Stimulated activated CD8-positive, alpha-beta memory T cell treated with anti-CD3 and anti-CD28 coated beads, Interleukin-4, amount 100 ng/mL, for 48 hours (primary cell): ENCODE data around the gene FUCA2.
"Not testable (repeated sequence)": the region's sequence is repeated elsewhere in the genome, so short reads cannot be mapped to it uniquely, and the experiment has no call there.

Experiments
- DNase-seq: peaks from one replicate; pipeline ENCODE4 v3.0.0-alpha.2; 2020

FUCA2 gene

GRCh38 chr6:143531720-143532499 lies 20.4 kb upstream of the FUCA2 start:
- no peak for DNase-seq

DNA sequence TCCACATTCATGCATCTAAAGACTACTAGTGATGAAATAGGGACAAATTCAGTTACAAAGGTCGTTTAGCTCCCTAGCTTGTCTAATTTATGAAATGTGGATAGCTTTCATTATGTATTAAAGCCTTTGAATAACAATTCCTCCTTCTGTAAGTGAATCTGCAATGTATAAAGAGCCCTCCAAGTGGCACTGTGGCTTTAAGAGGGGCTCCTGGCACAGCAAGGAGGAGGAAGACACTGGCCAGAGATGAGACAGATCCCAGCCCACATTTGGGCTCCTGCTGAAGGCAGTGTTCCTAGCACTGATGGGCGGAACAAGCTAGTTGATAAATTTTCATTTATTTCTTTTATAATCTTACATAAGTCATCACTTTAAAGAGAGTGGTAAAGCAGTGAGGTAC lies 17.6 kb upstream of the FUCA2 start:
- DNase-seq = no peak

DNA sequence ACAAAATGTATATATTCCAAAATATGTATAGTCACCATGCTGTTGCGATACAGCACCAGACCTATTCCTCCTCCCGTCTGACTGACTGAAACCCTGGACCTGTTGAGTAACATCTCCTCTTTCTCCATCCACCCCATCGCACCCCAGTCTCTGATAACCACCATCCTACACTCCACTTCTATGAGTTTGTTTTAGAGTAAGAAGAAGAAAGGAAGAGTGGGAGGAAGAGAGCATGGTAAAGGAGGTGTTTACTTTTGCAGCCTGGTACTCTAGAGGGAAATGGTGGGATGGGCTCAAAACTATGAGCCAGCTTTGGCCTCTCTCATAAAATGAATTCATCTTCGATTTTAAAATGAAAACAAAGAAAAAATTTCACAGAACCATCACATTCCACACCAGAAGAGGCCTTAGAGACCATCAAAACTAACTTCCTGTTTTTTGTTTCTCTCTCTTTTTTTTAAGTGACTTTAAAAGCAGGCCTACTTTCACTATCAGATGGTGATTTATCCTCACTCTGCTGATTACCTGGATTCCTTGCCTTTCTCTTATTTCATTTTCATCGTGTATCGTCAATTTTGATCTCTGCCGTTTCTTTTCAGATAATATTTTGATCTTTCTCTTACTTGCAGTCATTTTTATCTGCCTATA lies 16.8 kb upstream of the FUCA2 start:
- no peak for DNase-seq

GRCh38 chr6:143527677-143528076 lies 16.2 kb upstream of the FUCA2 start:
- DNase-seq = no peak

DNA sequence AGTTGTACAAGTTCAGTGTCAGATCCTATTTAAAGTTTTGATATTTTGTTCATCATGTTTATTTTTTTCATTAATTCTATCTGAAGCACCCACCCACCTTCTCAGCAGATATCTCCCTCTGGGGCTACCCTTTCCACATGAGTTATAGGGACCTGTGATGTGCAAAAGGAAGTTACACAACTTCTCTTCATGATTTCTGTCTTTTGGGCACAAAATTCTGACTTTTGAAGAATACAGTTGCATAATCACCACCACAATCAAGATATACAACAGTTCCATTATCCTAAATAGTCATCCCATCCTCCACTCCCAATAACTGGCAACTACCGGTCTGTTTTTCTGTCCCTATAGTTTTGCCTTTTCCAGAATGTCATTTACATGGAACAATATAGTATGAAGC lies 13.8 kb upstream of the FUCA2 start:
- DNase-seq = no peak

DNA sequence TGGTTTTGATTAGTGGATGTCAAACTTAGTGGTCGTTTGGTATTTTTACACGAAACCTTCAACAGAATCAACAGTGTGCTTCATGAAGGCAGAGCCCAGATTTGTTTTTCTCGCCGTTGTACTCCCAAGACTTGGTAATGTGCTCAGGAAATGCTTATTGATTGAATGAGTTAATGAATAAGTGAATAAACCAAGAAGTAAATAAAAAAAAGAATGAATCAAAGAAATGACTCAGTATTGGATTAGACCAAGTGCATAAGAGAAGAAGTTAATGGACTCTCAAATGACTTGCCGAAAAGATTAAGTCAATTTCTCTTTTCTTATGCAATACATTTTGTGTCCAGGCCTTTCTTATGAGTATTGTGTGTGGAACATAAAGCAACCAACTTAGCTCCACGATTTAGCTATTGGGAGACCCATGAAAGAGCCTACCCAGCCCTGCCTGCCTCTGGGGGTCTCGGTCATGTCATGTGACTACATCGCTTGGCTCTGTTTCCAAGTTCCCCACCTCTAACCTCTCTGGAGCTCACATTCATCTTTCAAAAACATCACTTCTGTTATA lies 10.6 kb upstream of the FUCA2 start:
- DNase-seq = no peak

DNA sequence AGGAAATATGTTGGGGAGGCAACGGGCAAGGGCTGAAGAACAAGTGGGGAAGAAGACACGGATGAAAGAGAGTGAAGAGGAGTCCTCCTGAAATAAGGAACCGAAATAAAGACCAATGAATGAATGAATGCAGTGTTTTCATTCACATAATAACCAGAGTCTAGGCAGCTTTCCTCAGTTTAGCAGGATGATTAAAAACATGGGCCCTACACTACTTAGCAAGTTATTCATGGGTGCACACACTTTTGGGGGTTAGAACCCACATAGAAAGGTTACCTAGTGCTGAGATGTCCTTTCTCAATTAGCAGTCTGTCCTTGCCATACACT lies 5.9 kb upstream of the FUCA2 start:
- DNase-seq = no peak

DNA sequence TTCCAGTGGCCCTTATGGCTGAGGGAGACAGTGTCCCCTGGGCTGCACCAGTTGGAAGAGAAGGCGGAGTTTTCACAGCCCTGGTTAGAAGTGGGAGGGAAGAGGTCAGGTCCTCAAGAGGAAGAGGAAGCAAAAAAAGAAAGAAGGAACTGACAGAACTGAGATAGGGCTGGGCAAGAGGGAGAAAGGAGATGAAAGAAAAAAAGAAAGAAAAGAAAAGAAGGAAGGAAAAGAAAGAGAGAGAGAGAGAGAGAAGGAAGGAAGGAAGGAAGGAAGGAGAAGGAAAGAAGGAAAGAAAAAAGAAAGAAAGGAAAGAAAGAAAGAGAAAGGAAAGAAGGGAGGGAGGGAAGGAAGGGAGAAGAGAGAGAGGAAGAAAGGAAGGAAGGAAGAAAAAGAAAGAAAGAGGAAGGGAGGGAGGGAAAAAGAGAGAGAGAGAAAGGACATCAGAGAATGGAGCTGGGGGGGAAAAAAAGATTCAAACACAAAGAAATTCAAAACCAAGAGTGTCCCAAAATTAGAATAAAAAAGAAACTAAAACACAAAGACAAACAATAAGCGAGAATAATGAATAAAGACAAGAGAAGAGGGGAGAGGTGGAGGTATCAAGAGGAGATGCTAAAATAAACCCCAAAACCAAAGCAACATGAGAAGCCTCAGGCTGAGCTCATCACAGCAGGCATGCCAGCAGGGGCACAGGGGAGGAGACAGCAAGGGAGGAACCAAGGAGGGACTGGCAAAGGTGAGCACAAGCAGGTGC lies 5.3 kb upstream of the FUCA2 start:
- DNase-seq = no peak

DNA sequence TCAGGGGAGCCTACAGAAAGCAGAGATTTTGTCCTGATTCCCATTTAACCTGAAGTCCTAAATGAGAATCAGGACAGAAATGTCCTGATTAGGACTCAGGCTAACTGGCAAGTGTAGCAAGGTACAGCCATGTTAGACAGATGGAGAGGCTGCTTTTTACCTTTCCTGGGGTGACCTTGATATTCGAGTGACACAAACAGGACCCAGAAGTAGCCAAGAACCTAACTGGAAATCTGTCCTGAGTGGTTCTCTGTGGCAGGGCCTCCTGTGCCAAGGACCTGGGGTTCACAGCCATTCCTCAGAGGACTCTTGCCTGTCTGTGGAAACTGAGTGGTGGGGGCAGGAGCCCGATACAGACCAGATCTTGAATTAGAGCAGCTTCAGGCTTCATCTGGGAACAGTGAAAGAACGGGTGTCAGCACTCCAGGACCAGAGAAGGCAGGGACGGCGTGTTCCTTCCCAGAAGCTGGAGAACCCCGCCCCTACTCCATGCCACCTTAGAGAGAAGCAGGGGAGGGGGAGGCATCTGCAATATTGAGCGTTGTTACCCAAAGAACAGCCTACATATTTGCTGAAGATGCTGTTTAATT lies 4.3 kb upstream of the FUCA2 start:
- no peak for DNase-seq

- no peak for DNase-seq
These were observed 3.7 kb upstream of the FUCA2 start for GRCh38 chr6:143515061-143515760.

GRCh38 chr6:143513410-143513809 lies 1.9 kb upstream of the FUCA2 start:
- peak; percentile 66 for DNase-seq

DNA sequence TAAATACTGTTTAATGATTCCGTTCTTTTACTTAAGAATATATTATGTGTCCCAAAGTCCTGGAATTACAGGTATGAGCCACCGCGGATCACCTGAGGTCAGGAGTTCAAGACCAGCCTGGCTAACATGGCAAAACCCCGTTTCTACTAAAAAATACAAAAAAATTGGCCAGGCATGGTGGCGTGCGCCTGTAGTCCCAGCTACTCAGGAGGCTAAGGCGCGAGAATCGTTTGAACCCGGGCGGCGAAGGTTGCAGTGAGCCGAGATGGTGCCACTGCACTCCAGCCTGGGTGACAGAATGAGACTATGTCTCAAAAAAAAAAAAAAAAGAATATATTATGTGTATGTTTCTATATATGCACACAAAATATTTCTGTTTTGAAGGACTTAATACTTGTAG lies 1.2 kb downstream of the FUCA2 start:
- DNase-seq = not testable (repeated sequence)

GRCh38 chr6:143507358-143508145 lies 4.0 kb downstream of the FUCA2 start:
- DNase-seq = no peak

DNA sequence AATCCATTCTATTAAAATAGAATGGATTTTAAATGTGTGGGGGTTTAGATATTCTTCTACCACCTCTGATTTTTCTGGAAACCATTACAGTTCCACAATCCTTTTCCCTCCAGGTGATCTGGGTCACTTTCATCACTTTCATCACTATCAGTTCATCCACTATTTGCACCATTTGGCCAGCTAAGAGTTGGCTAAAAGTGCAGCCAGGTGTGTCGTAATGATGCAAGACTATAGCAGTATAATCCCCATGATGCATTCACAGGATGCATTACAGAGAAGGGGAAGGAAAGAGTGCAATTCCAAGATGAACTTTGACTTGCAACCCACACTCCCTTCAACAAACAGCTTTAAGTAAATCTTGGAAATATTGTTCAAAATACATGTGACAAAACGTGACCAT lies 4.9 kb downstream of the FUCA2 start:
- DNase-seq = no peak

DNA sequence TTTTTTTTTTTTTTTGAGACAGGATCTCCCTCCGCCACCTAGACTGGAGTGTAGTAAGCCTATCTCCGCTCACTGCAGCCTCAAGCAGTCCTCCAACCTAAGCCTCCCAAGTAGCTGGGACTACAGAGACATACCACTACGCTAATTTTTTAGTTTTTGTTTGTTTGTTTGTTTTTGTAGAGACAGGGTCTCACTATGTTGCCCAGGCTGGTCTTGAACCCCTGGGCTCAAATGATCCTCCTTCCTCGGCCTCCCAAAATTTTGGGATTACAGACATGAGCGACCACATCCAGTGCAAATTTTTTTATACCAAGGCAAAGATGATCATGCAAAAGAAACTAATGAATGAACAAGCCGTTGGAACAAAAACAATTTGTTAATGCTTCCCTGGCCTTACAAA lies 5.3 kb downstream of the FUCA2 start:
- no peak for DNase-seq

- DNase-seq = no peak
These were observed 6.0 kb downstream of the FUCA2 start for GRCh38 chr6:143505537-143505936.

GRCh38 chr6:143505111-143505510 lies 6.4 kb downstream of the FUCA2 start:
- no peak for DNase-seq

DNA sequence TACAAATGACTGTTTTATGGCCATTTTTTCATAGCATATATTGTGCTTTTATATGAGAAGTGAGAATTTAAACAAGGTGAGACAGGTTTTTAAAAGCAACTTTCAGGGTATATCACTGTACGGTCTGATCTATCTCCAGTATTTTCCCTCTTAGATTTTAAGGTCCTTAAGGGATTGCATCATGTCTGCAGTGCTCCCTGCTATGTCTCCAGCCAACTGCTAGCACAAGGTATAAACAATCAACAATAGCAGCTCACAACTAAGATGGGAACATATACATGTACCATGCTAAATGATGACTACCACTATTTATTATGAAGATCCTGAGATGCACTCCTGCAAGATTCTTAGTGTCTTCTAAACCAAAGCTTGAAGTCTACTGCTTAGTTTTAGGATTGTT lies 7.2 kb downstream of the FUCA2 start:
- no peak for DNase-seq

DNA sequence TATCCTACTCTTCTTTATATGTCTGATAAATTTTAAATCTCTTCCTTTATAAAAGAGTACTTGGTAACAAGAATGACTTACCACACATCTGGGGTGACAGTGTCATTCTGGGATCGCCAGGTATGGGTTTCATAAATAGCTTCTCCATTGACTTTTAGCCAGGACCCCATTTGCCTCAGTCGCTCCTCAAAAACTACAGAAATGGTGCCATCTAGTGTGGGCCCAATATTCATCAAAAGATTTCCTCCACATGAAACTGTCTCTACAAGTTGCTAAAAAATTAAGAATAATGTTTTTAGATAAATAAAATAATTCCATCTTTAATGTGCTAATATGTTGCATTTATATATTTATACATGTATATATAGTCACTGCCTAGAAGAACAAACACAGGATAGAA lies 9.7 kb downstream of the FUCA2 start:
- no peak for DNase-seq

GRCh38 chr6:143498428-143498827 lies 13.1 kb downstream of the FUCA2 start:
- no peak for DNase-seq

DNA sequence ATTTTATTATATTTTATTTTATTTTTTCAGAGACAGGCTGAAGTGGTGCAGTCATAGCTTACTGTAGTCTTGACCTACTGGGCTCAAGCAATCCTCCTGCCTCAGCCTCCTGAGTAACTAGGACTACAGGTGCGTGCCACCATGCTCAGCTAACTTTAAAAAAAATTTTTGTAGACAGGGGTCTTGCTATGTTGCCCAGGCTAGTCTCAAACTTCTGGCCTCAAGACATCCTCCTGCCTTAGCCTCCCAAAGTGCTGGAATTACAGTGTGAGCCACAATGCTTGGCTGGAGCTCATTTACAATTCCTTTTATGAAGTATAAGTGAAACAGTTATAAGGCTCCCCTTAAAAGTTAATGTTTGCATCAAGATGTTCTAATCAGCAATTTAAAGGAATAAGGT lies 14.5 kb downstream of the FUCA2 start:
- no peak for DNase-seq

DNA sequence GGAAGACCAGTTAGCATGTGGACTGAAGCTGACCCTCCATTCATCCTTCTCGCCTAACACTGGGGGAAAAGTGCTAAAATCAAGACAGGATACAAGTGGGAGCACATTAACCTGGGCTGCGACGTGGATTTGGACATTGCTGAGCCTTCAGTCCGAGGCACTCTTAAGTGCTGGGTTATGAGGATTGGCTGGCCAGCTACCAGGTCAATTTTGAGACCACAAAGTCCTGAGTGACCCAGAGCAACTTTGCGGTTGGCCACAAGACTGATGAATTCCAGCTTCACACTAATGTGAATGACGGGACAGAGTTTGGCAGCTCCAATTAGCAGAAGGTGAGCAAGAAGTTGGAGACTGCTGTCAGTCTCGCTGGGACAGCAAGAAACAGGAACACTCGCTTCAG lies 20.7 kb downstream of the FUCA2 start:
- no peak for DNase-seq
